Right lobe of liver (tissue), 4 donors: ENCODE measurements around the gene TMEM97.

Experiments used
- CTCF ChIP-seq, 4 donors: fragments of 200-600 bp in 3 of 4; fragments of 450-650 bp in 1 of 4; IDR thresholded peaks; one replicate each; pipeline versions ENCODE4 v1.5.1 to v1.8.0; 2016 to 2022; ENCODE audit warnings: antibody characterized with exemption in 4 of 4, mild to moderate bottlenecking in 2 of 4
- POLR2A ChIP-seq: fragments of 450-650 bp; IDR thresholded peaks from one replicate; pipeline ENCODE4 v1.6.1; 2017; ENCODE audit warnings: antibody characterized with exemption, mild to moderate bottlenecking
- donor health status: DM: no; HTN: no; CAD: no.
- donor health status: DM: no; HTN: no; CAD: no.
- donor health status: DM: no; HTN: yes; CAD: no.

- TF ChIP-seq CTCF (IDR thresholded peaks at IDR 0.05) (no peak), POLR2A (no peak)
Observed at GRCh38 chr17:28344435-28344901, 25.5 kb downstream of the TMEM97 start.
